Dermis microvascular lymphatic vessel endothelial cell (primary cell): ENCODE data around the gene CFAP90. TPM values are rescaled to one million over a fixed set of nuclear protein-coding genes. Genes with fewer than 3 reads are reported as not detected.

Experiments used
- total RNA-seq: library from RNA; depleted of rRNA; stranded (reverse); fragments of >200 nt; gene quantifications from 2 replicates; pipeline ENCODE4 v1.2.1, GENCODE V29; 2014

CFAP90 gene
- total RNA-seq, 1 donor from 2014 or later, result not detected

Other genes with a start within 250 kb of the CFAP90 start
- gene FASTKD3, start 17.9 kb upstream of the CFAP90 start, total RNA-seq, result 7.8 and 9.1 TPM in 2 replicates
- 17.1 and 19.8 TPM in 2 replicates for gene MTRR, start 18.0 kb upstream of the CFAP90 start, total RNA-seq